ENCODE results near the gene TLE4. TPM values are rescaled to one million over a fixed set of nuclear protein-coding genes. Genes with fewer than 3 reads are reported as not detected.
"Not testable (repeated sequence)": the region's sequence is repeated elsewhere in the genome, so short reads cannot be mapped to it uniquely, and the experiment has no call there.

Gene TLE4
- polyA plus RNA-seq, 2 of the 4 experiments (the other 2 are of a cell fraction) = 14.3 to 23.1 TPM

DNA sequence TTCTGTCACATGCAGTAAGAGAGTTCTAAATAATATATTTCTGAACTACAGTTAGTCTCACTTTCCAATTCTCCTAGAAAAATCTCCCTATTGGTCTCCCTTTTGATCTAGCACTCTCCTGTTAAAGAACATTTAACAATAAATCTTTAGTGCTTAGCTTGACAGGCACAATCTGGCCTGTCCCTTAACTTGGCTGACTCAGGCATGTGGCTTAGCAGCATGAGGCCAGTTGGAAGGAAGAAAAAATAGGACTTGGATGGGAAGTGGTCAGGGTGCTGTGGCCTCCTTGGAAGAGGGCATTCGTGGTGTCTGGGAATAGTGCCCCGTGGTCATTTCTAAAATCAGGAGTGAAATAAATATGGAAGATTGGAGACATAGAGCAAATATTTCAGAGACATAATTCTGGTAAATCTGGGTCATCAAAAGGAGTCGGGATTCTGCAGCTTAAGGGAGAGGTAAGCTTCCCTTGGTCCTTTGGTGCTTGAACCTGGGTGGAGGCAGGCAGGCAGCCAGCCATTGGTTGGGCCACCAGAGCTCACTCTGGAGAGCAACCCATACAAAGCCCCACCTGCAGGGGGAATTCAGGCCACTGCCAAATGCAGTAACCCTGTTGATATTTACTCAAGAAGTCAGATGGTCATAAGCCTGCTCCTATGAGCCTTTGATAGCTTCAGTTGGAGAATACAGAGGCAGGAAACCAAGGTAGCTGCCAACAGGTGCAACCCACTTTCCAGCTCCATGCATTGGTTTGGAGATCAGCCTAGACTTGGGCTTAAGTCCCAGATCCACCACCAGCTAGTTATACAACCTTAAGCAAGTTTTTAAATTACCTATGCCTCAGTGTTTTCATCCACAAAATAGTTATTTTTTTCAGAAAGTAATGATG is 28.8 kb upstream of the TLE4 start:
- Histone ChIP-seq H3K4me1 (no peaks in the 10 kb centered on the region), H3K4me2 (no peak overlapping the region), H3K27ac (no peak overlapping the region), H3K9me3 (no peaks in the 10 kb centered on the region), H3K4me3 (no peak overlapping the region)
- ChIA-PET POLR2A (no interaction called here), CTCF (interaction anchor here (2.3 kb wide), 1 partner anchor 12 kb away, joined by 6 read pairs; no protein-coding TSS in a partner anchor)
- WGBS (ENCODE audit: missing lambda C conversion rate) = 41% methylated on average over 3 of the region's 3 CpGs
- TF ChIP-seq TFCP2L1 (CRISPR knock-in tag; IDR thresholded peaks at IDR 0.05) (no peak), MAZ (IDR thresholded peaks at IDR 0.05; ENCODE audit: borderline replicate concordance, low read depth, low read length) (no peak), GATA3 (IDR thresholded peaks at IDR 0.05; ENCODE audit: borderline replicate concordance) (no peak), MAFK (IDR thresholded peaks at IDR 0.05; ENCODE audit: partially characterized antibody) (no peak)
- TF ChIP-seq, protein P1, sequence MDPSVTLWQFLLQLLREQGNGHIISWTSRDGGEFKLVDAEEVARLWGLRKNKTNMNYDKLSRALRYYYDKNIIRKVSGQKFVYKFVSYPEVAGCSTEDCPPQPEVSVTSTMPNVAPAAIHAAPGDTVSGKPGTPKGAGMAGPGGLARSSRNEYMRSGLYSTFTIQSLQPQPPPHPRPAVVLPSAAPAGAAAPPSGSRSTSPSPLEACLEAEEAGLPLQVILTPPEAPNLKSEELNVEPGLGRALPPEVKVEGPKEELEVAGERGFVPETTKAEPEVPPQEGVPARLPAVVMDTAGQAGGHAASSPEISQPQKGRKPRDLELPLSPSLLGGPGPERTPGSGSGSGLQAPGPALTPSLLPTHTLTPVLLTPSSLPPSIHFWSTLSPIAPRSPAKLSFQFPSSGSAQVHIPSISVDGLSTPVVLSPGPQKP (IDR thresholded peaks at IDR 0.05; ENCODE audit: low read depth, low read length) = no peak
- ATAC-seq (no peak), FAIRE-seq (no peak), DNase-seq (ENCODE audit: low read depth in 1 of 2, low spot score in 1 of 2) (no peak)

DNA sequence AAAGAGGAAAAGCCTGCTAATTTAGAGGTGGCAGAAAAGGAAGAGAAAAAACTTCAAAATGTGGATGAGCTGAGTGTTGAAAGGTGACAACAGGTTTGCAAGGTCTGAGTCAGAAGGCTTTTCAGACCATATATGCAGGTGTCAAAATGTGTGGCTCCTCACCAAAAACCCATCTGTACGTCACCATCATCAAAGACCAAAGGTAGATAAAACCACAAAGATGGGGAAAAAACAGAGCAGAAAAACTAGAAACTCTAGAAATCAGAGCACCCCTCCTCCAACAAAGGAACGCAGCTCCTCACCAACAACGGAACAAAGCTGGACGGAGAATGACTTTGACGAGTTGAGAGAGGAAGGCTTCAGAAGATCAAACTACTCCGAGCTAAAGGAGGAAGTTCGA is 27.4 kb upstream of the TLE4 start:
- POLR2A ChIA-PET; ATAC-seq; H3K4me2 ChIP-seq; FAIRE-seq; H3K27ac ChIP-seq; H3K9me3 ChIP-seq; H3K4me1 ChIP-seq; DNase-seq (ENCODE audit: low read depth in 1 of 2, low spot score in 1 of 2); H3K4me3 ChIP-seq: not testable (repeated sequence)
- CTCF ChIA-PET = interaction anchor here (2.3 kb wide), 1 partner anchor 11 kb away, joined by 6 read pairs; no protein-coding TSS in a partner anchor
- WGBS (ENCODE audit: missing lambda C conversion rate) = 72% methylated on average over 7 of the region's 7 CpGs

DNA sequence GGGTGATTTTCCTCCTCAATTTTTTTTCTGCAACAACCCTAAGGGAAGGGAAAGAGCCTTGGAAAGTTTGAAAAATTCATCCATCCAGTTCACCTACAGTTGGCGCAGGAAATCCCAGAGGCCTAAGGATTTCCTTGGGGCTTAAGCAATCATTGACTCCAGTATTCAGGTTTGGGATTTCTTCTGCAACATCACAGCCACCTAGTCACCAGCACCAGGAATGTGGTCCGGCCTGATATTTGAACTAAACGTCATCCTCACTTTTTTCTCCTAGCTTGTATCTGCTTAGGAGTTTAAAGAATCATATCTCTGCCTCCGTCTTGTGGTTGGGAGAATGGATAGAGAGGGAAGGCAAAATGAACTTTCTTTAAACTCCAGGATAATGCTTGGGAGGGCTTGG is 20.2 kb upstream of the TLE4 start:
- H3K4me3 ChIP-seq = no peak overlapping the region
- no peak overlapping the region for H3K27ac ChIP-seq
- H3K4me1 ChIP-seq = no peaks in the 10 kb centered on the region
- CTCF ChIA-PET = interaction anchor here (1.0 kb wide), 1 partner anchor 400 kb away, joined by 3 read pairs; no protein-coding TSS in a partner anchor
- H3K9me3 ChIP-seq = peaks cover 13% of the 10 kb centered on the region; the same call in 2 of the 3 replicates
- DNase-seq (ENCODE audit: low read depth in 1 of 2, low spot score in 1 of 2) (no peak), FAIRE-seq (no peak), ATAC-seq (no peak)
- POLR2A ChIA-PET = no interaction called here
- TF ChIP-seq CBX2 (IDR thresholded peaks at IDR 0.05; ENCODE audit: borderline replicate concordance, low read depth) = no peak
- no peak for TF ChIP-seq HDAC2 (IDR thresholded peaks at IDR 0.05)
- H3K4me2 ChIP-seq = no peak overlapping the region
- 59% methylated on average over 4 of the region's 4 CpGs for WGBS (ENCODE audit: missing lambda C conversion rate)

DNA sequence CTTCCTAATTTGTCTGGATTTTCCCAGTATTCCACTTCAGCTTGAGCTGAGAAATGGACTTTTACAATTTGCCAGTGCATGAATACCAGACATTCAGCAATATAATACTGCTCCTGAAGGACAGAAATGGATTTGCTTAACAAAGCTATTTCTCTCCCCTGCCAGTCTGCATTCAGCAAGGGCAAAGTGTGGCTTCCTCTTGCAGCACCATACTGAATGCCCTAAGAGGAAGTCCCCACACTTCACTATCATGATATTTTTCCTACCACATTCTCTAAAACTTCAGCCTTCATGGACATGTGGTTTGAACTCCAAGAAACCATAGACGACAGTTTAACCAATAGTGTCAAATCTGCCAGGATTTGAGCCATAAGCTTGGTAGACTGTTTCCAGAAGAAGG is 19.8 kb upstream of the TLE4 start:
- FAIRE-seq = no peak
- TF ChIP-seq MYC (IDR thresholded peaks at IDR 0.05; ENCODE audit: borderline replicate concordance, low read length) (no peak), ESRRA (IDR thresholded peaks at IDR 0.05; ENCODE audit: borderline replicate concordance, low read length) (no peak), ZSCAN20 (CRISPR knock-in tag; IDR thresholded peaks at IDR 0.05) (no peak), CHD4 (IDR thresholded peaks at IDR 0.05; ENCODE audit: borderline replicate concordance) (no peak), POLR2AphosphoS2 (conservative IDR thresholded peaks at IDR 0.05; ENCODE audit: low read length) (no peak), GATA3 (IDR thresholded peaks at IDR 0.05; ENCODE audit: borderline replicate concordance) (no peak), JUNB (IDR thresholded peaks at IDR 0.05) (no peak), NFE2L2 (conservative IDR thresholded peaks at IDR 0.05; ENCODE audit: low read length) (no peak), KDM1A (IDR thresholded peaks at IDR 0.05; ENCODE audit: low read depth) (no peak), FOSB (CRISPR knock-in tag; IDR thresholded peaks at IDR 0.05) (no peak)
- TF ChIP-seq, protein P2, sequence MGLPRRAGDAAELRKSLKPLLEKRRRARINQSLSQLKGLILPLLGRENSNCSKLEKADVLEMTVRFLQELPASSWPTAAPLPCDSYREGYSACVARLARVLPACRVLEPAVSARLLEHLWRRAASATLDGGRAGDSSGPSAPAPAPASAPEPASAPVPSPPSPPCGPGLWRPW (IDR thresholded peaks at IDR 0.05) = no peak
- TF ChIP-seq, protein P3, sequence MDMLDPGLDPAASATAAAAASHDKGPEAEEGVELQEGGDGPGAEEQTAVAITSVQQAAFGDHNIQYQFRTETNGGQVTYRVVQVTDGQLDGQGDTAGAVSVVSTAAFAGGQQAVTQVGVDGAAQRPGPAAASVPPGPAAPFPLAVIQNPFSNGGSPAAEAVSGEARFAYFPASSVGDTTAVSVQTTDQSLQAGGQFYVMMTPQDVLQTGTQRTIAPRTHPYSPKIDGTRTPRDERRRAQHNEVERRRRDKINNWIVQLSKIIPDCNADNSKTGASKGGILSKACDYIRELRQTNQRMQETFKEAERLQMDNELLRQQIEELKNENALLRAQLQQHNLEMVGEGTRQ (IDR thresholded peaks at IDR 0.05) = no peak
- H3K9me3 ChIP-seq = peaks cover 13% of the 10 kb centered on the region; the same call in 2 of the 3 replicates
- H3K4me1 ChIP-seq = no peaks in the 10 kb centered on the region
- H3K4me3 ChIP-seq = no peak overlapping the region
- H3K4me2 ChIP-seq = no peak overlapping the region
- 21% methylated on average over 1 of the region's 1 CpG for WGBS (ENCODE audit: missing lambda C conversion rate)
- ATAC-seq = no peak
- ChIA-PET CTCF (interaction anchor here (1.0 kb wide), 1 partner anchor 401 kb away, joined by 3 read pairs; no protein-coding TSS in a partner anchor), POLR2A (no interaction called here)
- H3K27ac ChIP-seq = no peak overlapping the region
- DNase-seq (ENCODE audit: low read depth in 1 of 2, low spot score in 1 of 2) = no peak

All from A549 (cell line).